A549 treated with Hydrocortisone at 1 μM for 4 hours (cell line): ENCODE measurements around the gene EFCAB11. TPM values are rescaled to one million over a fixed set of nuclear protein-coding genes. Genes with fewer than 3 reads are reported as not detected.

ENCODE experiments used
- total RNA-seq: library from RNA; stranded (reverse); fragments of 200-300 nt; extraction: Qiagen RNA extraction; gene quantifications from 5 replicates; pipeline ENCODE4 v1.2.3, GENCODE V29; 2022

EFCAB11 gene
- total RNA-seq, result 12.0 to 14.5 TPM (median 12.6 TPM) in 5 replicates

DNA sequence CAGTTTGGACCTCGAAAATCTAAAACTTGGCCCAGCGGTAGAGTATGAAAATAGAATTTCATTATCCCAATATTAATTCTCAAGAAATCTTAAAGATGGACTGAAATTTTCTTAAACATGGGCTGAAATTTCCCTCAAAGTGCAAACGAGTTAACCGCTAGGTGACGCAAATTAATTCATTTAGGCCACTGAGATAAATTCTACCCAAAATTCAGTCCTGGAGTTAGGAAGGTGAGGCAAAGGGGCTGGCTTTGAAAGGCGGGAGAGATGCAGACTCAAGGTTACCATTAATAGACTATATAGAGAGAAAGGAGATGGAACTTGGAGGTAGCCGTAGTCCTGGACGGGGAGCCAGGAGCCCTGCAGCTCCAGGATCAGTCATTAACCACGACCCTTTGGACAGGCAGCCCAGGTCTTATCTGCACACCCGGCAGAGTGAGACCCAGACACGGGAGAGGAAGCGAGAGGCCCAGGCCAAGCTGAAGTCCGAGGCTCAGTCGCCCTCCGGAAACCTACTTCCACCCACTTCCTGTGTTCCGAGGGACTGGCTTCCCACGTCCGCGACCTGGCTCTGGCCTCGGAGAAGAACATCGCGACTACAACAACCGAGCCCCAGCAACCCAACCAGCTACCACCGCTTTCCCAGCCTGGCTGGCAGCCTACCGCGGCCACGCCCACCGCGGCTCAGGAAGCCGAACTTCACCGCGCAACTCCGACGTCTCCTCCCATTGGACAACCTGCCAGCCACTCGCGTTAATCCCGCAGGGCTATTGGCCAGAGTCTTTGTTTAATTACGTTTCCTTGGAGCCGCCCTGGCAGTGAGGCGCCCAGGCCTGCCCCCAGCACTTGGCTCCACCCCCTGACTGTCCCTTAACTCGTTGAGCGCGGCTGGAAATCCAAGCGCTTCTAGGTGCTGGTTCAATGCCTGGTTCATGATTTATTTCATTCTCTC, at the start of gene EFCAB11:
EFCAB11 (minus strand) TSS at position 661 of the 952 bp plus-strand sequence; CDS start at position 591, 70 bp downstream.

DNA sequence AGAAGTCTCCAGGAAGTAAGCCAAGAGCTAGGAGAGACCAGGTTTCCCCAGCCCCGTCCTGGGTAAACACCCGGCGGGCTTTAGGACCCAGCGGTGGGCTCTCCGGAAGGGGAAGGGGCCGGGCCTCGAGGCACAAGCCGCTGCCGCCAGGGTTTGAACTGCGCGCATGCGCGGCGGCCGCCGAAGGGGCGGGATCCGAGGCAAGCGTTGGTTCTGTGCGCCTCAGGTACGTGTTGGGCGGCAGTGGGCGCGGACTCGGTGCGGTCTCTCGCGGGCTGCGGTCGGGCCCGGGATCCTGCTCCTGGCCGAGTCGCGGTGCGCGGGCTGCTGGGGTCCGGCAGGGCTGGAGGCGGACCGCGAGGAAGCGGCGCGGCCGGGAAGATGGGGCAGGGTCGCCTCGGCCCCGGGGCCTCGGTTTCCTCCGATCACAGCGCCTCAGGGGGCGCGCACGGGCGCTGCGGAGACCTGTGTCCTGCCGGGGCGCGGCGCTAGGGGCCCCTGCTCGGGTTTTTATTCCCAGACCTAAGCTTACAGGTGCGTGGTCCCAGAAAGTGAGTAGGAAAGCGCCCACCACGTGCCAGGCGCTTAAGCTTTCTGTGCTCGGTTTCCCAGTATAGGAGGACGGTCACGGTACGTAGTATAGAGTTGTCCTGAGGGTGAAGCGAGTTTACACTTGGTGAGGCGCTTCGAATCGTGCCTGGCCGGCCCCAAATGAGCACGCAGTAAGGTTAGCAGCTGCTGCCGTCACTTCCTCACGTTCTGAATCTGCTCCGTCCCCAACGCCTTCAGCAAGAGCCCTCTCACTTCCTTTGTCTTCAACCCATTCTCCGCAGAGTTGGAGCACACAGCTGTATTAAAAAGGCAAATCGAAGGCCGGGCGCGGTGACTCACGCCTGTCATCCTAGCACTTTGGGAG, 1.5 kb upstream of the EFCAB11 start, which contains the start of gene TDP1:
TDP1 (plus strand) TSS at position 183 of the 916 bp plus-strand sequence. CDS start 7,188 bp downstream, outside the sequence.

Other genes starting within 250 kb of the EFCAB11 start
- 12.1 to 17.7 TPM (median 13.7 TPM) in 5 replicates for gene TDP1, start 1.2 kb upstream of the EFCAB11 start, total RNA-seq
- 0.10 to 0.16 TPM (median 0.12 TPM) in 5 replicates for gene KCNK13, start 107.3 kb upstream of the EFCAB11 start, total RNA-seq